GM19468 (cell line): Measurements from ENCODE around the gene POLR2E.

ENCODE experiments used
- ATAC-seq: cut with Tn5 transposase; IDR thresholded peaks from one replicate; pipeline ENCODE4 v1.9.1; 2021; ENCODE audit warnings: mild to moderate bottlenecking, moderate library complexity, moderate number of reproducible peaks; ENCODE audit not compliant: unreplicated experiment; ENCODE audit errors: extremely low read depth

The POLR2E gene

DNA sequence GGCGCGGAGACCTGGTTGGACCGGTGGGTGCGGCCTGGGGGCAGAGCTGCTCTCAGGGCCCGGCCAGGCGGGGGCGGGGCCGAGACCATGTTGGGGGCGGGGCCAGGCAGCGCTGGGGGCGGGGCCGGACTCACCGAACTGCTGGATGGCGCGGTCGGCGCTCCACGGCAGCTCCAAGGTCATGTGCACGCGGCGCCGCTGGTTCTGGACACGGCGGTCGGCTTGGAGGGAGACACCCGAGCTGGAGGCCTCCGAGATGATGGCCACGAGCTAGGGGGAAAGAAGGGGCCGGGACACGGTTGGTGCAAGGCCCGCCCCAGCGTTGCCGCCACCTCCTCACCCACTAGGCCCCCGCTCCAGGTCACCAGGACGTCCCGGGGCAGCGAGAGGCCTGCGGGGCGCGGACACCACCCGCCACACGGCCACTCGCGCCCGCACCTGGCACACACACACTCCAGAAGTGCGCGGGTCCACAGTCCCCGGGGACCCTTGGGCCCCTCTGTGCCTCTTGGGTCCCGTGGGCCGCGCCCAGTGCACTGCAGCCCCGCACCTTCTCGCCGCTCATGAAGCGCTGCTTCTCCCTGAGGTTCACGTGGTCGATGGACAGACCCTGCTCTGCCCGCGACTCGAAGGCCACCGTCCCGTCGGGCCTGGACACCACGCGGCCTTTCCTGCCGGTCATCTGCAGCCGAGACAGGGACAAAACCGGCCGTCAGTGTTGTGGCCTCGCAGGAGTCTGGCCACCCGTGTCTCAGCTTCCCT lies 17.3 kb upstream of the POLR2E start:
- no peak for ATAC-seq

DNA sequence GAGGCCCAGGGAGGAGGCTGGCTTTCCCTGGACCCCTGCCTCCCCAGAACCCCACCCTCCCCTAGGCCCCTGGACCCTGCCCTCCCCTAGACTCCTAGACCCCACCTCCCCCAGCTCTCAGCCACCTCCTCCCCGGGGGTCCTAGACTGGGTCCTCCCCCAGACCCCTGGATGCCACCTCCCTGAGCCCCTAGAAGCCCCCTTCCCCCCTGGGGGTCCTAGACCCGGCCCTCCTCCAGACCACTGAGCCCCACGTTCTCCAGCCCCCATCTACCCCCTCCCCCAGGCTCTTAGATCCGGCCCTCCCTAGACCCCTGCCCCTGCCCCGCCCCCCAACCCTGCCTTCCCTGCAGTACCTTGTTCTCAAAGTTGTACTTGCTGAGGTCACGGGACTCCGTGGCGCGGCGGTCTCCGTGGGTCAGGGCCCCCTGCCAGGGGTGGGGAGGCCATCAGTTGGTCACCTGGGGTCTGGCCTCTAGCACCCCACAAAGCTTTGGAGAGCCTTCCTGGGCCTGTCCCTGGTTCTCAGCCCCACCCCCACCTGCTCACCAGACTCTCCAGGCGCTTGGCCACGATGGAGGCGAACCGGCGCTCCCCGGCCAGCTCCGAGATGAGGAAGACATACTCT lies 16.6 kb upstream of the POLR2E start:
- ATAC-seq: no peak

DNA sequence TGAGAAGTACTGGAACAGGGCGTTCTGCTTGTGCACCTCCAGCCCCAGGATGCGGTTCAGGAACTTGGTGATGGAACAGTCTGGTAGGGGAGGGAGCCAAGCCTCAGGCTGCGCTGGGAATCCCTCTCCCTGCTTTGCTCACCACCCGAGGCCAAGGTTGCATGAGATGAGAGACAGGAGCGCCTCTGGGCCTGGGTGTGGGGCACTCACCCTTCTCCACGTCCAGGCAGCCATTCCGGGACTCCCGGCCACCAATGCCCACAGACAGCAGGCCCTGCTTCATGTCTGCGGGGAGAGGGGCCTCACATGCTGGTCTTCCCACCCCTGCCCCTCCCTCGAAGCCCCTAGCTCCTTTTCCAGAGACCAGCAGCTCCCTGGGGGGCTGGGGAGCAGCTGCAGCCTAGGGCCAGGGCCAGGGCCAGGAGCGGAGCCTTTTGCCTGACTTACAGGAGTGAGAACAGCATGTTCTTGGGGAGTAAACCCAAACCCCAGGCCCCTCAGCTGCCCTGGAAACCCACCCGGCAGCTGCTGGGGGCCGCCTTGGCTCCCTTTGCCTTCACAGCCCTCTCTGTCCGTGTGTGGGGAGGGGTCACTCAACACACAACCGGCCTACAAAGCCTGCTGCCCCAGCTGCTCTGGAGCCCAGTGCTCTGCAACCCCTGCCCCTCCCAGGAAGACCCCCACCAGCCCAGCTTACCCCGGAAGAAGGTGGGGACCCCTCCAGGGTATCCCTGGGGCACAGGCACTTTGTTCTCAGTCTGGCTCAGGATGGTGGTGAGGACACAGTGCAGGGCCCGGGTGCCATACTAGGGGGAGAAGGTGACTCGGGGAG lies 15.8 kb upstream of the POLR2E start:
- no peak for ATAC-seq

DNA sequence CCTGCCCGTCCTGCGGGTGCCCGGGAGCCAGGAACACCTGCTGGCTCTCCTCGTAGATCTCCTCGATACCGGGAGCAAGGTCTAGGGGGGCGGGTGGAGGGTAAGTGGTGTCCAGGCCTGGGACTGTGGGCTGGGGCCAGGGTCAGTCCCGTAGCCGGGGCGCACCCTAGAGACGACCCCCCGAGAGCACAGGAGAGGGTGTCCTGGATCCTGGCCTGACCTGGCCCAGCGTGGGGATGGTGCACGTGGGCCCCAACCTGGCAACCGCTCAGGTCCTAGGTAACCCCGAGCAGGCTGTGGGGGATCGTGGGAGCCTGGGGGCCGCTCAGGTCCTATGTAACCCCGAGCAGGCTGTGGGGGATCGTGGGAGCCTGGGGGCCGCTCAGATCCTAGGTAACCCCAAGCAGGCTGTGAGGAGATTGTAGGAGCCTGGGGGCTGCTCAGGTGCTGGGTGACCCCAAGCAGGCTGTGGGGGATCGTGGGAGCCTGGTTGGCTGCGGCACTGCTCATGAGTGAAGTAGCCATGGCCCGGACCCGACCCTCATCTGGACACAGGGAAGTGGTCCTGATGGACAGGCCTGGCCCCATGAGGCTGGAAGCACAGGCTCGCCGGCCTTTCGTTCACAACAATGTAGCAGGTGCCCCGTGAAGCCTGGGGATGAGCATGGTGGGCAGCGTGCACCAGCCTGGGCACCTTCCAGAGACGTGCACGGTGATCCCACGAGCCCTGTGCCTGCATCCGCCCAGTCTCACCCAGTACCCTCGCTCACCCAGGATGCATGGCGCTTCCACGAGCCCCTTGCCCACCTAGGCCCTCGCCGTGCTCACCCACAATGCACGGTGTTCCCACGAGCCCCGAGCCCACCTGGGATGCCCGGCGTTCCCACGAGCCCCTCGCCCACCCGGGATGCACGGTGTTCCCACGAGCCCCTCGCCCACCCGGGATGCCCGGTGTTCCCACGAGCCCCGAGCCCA lies 14.8 kb upstream of the POLR2E start:
- no peak for ATAC-seq

DNA sequence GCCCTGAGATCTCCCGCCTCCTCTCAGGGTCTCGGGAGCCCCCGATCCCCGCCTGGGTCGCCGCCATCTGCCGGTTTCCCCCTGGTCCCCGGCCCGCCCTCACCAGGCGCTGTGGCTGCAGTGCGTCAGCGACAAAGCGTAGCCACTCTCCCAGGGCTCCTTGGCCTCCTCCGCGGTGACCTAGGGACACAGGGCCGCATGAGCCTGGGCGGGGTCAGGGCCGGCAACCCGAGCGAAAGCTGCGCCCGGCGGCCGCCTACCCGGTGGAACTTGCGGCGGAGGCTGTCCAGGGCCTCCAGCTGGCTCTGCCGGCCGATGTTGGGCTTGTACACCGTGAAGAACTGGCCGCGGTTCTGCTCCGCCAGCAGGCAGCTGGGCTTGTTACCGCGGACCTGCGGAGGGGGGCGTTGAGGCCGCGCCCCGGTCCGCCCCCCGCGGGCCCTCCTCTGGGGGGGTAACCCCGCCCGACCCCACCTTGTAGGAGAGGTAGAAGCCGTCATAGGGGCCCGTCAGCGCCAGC lies 13.9 kb upstream of the POLR2E start:
- no peak for ATAC-seq

DNA sequence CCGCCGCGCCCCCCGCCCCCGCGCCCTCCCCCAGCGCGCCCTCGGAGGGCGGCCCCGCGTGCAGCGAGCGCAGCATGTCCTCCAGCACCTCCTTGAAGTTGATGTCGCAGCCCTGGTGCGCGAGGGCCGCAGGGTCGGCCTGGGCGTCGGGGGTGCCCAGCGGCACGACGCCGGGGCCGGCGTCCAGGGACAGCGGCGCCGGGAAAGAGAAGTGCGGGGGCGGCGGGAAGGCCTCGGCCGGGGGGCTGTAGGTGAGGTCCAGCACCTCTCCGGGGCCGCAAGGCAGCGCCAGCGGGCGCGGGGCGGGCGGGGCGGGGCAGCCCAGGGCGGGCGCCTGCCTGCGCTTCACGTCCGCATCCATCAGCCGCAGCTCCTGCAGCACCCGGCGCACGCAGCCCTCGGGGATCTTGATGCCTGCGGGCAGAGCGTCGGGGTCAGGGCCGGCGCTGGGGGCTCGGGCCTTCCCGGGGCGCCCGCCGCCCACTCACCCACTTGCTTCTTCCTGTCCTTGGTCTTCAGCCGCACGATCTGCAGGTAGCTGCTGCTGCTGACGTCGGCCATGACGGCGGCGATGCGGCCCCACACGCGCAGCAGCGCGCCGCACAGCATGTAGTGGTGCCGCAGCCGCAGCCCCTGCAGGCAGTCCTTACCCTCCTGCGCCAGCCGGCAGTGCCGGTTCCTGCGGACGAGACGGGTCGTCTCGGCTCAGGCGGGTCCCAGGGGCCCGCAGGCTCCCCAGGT lies 13.3 kb upstream of the POLR2E start:
- ATAC-seq: no peak

DNA sequence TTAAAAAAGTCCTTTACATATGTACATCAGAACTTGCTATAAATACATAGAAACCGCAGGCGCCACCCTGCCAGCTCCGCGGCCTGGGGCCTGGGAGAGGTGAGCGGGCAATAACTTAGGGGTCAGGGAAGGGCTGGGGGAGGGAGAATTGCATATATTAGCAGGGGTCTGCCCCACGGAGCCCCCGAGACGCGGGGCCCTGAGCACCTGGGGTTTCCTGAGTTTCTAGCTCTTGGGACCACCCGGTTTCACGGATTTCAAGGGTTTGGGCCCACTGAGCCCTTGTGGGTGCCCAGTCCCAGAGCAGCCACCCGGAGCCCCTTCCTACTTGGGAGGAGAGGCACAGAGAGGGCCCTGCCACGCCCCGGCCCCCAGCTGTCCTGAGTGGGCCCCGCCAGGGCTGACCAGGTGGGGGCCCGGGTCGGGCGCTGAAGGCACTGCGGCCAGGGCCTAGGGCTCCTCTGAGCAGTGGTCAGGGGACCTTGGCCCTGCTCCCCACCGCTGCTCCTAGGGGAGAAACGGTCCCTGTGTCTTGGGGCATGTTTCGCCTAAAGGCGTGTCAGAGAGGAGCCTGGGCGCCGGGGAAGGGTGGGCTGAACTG lies 12.6 kb upstream of the POLR2E start:
- ATAC-seq: no peak

DNA sequence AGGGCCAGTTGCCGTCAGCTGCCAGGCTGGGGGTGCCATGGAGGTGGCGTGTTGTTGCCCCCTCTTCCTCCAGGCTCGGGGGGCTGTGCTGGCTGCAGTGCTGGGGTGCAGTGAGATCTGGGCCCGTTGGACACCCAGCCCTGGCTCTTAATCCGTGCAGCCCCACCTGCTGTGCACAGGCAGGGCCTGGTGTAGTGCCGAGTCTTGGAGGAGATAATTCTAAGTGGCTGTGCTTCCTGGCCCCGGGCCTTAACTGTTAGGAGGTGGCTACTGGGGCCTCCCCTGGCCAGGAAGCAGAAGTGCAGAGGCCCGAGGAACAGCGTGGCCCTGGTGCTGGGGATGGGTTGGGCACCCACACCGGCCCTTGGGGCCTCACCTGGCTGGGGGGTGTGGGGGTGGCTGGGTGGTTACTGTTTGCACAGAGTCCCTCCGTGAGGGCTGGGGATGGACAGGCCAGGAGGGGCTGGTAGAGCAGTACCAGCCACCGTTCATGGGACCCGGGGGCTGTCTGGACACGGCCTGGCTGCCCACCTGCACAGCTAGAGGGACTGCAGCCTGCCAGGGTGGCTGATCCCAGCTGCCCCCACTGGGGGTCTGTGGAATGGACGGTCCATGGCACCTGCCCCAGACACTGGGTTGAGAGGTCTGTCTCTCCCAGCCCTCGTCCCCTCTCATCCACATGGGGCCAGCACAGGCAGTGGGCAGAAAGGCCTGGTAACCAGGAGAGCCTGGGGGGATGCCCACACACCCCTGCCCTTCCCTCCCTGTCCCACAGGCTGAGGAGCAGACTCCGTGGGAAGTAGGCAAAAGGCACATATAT lies 11.9 kb upstream of the POLR2E start:
- no peak for ATAC-seq

DNA sequence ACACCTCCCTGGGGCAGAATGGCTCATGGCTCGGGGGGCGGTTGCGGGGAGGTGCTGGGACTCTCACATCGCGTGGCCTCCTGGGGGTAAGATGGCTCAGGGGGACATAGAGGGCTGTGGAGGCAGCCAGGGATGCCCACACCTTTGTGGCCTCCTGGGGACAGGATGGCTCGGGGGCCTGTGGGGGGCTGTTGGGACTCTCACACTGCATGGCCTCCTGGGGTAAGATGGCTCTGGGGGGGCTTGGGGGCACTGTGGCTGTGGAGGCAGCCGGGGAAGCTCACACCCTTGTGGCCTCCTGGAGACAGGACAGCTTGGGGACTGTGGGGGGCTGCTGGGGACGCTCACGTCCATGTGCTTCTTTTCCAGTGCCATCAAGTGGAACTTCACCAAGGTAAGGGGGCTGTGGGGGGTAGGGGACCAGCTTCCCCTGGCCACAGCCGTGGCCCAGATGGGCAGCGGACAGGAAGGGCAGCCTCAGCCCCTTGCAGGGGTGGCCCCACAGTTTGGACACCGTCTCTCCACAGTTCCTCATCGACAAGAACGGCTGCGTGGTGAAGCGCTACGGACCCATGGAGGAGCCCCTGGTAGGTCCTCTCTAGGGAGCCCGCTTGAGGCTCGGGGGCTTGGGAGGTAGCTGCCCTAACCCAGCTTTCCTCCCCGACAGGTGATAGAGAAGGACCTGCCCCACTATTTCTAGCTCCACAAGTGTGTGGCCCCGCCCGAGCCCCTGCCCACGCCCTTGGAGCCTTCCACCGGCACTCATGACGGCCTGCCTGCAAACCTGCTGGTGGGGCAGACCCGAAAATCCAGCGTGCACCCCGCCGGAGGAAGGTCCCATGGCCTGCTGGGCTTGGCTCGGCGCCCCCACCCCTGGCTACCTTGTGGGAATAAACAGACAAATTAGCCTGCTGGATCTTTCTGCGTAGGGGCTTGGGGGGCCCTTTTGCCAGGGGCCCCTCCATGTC lies 11.0 kb upstream of the POLR2E start:
- ATAC-seq: no peak

DNA sequence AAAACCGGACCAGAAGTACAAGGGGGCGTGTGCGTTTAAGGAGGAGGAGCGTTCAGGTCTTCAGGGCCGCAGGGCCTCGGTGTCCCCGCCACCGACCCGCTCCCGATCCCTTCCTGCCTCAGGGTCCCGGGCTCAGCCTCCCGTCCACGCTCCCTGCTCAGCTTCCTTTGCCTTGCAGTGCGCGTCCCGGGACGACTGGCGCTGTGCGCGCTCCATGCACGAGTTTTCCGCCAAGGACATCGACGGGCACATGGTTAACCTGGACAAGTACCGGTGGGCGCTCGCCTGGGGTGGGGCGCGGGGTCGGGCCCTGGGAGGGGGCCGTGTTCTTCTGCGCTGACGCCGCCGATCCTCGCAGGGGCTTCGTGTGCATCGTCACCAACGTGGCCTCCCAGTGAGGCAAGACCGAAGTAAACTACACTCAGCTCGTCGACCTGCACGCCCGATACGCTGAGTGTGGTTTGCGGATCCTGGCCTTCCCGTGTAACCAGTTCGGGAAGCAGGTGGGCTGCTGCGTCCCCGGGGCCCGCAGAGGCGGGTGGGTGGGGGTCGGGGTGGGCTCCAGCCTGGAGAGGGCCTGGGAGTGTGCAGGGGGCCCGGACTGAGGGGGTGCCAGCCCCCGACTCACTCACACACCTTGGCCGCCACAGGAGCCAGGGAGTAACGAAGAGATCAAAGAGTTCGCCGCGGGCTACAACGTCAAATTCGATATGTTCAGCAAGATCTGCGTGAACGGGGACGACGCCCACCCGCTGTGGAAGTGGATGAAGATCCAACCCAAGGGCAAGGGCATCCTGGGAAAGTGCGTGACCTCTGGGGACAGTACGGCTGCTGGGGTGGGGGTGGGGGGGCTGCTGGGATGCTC lies 10.1 kb upstream of the POLR2E start:
- ATAC-seq: no peak

DNA sequence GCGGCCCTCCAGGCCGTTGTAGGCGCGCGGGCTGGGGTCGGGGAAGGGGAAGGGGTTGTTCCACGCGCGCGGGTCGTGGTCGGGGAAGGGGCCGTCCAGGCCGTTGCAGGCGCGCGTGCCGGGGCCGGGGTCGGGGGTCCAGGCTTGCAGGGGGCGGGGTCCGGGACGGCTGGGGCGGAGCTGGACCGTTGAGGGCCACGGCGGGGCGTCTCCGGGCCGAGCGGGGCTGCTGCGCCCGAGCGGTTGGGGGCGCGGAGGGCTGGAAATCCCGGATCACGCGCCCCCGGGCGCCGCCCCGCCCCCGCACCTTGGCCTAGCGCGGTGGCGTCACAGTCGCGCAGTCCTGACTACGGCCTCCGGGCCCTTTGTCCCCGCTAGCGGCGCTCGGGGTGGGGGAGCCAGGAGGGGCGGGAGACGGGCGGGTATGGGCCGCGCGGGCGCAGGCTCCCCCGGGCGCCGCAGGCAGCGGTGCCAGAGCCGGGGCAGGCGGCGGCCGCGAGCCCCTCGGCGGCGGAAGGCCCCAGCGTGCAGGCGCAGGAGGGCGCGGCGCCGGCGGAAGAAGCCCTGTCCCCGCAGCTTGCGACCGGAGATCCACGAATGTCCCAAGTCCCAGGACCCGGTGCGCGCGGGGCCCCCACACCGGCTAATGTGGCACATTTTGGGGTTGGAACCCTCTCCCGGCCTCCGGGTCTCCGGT lies 9.3 kb upstream of the POLR2E start:
- ATAC-seq: no peak

DNA sequence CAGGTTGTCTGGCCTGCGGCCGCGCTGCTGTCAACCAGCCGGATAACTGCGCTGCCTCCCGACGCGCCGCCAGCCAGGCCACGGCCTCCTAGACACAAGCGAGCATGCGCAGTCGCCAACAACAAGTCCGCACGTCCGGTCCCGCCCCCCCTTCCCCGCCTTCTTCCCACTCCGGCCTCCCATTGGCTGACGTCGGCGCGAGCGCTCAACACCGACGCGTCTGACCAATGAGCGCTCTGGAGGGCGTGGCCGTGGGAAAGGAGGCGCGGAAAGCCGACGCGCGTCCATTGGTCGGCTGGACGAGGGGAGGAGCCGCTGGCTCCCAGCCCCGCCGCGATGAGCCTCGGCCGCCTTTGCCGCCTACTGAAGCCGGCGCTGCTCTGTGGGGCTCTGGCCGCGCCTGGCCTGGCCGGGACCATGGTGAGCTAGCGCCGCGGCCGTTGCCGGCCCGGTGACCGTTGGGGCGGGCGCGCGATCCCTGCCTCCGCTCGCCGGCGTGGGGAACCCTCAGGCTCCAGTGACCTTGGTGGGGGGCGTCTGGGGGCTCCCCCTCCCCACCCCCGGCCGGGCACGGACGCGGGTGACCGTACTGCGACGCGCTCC lies 8.6 kb upstream of the POLR2E start, which contains the start of gene GPX4:
Gene GPX4, plus strand, starts transcription at position 287 of the 603 bp plus-strand sequence. Its CDS starts 50 bp downstream, at position 337.
- peak; percentile 51 for ATAC-seq

DNA sequence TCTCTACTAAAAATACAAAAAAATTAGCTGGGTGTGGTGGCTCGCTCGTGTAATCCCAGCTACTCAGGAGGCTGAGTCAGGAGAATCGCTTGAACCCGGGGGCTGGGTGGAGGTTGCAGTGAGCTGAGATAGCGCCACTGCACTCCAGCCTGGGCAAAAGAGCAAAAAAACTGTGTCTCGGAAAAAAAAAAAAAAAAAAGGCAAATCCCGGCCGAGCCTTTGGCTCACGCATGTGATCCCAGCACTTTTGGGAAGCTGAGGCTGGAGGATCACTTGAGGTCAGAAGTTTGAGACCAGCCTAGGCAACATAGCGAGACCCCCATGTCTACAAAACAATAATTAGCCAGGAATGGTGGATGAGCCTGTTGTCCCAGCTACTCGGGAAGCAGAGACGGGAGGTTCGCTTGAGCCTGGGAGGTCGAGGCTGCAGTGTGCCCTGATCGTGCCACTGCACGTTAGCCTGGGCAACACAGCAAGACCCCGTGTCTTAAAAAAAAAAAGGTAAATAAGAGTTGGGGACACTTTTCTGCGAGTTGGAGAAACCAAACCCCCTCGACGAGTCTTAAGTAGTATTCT lies 8.0 kb upstream of the POLR2E start:
- ATAC-seq: no peak

DNA sequence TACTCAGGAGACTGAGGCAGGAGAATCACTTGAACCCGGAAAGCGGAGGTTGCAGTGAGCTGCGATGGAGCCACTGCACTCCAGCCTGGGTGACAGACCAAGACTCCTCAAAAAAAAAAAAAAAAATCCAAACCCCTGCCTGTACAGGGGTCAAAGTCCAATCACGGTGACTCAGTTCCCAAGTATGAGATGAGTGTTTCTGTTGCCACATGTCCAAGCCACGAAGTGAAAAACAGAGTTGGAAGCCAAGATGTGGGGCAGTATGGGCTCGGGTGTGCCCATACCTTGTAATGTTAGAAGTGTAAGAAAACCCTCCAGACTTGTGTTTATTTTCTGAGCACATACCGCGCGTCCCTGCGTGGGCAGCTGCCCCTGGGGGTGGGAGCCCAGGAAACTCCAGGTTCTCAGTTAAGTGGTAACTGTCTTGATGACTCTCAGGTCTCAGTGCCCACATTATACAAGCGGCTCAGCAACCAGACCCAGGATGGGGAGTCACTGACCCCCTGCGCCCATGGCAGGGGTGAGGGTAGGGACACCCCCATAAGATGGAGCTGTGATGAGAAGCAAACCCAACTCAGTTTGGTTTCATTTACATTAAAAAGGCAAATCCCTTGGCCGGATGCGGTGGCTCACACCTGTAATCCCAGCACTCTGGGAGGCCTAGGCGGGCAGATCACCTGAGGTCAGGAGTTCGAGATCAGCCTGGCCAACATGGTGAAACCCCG lies 7.4 kb upstream of the POLR2E start:
- ATAC-seq: no peak
